Metanephros (tissue), 1 donor: ENCODE measurements around the gene C14orf119. TPM values are rescaled to one million over a fixed set of nuclear protein-coding genes. Genes with fewer than 3 reads are reported as not detected.

Experiments used
- total RNA-seq: library from RNA; depleted of rRNA; stranded (reverse); fragments of >200 nt; gene quantifications from one replicate; pipeline ENCODE4 v1.2.3, GENCODE V29; 2014

The C14orf119 gene
- total RNA-seq, result 28.4 TPM

GRCh38 chr14:23095196-23096108 is at the start of gene C14orf119:
TSS of gene C14orf119 (plus strand) at chr14:23095505. CDS start at chr14:23097659, 2,154 bp downstream.

GRCh38 chr14:23056956-23057756 is 38.1 kb upstream of the C14orf119 start, which contains the start of gene CDH24:
TSS of gene CDH24 (minus strand) at chr14:23057520. CDS start at chr14:23055733, 1,787 bp downstream.

GRCh38 chr14:23094666-23095195 is 574 bp upstream of the C14orf119 start, which contains the start of gene ACIN1:
TSS of gene ACIN1 (minus strand) at chr14:23095136. CDS start at chr14:23095112, 24 bp downstream.

GRCh38 chr14:23104591-23105347 is 9.5 kb downstream of the C14orf119 start, which contains the start of gene CIROP:
TSS of gene CIROP (minus strand) at chr14:23104989. CDS start at chr14:23104920, 69 bp downstream.

GRCh38 chr14:23118506-23119362 is 23.4 kb downstream of the C14orf119 start, which contains the start of gene CEBPE:
TSS of gene CEBPE (minus strand) at chr14:23119255. CDS start at chr14:23119091, 164 bp downstream.

Other genes with a start within 250 kb of the C14orf119 start
- gene LRP10, start 223.8 kb upstream of the C14orf119 start, total RNA-seq, result 57.5 TPM
- gene REM2, start 212.3 kb upstream of the C14orf119 start, total RNA-seq, result 0.41 TPM
- gene RBM23, start 176.4 kb upstream of the C14orf119 start, total RNA-seq, result 94.8 TPM
- gene PRMT5, start 166.1 kb upstream of the C14orf119 start, total RNA-seq, result 108 TPM
- gene HAUS4, start 138.4 kb upstream of the C14orf119 start, total RNA-seq, result 57.0 TPM
- 63.2 TPM for gene AJUBA, start 113.0 kb upstream of the C14orf119 start, total RNA-seq
- gene C14orf93, start 85.4 kb upstream of the C14orf119 start, total RNA-seq, result 16.8 TPM
- gene PSMB5, start 60.6 kb upstream of the C14orf119 start, total RNA-seq, result 126 TPM
- not detected for gene PSMB11, start 53.3 kb upstream of the C14orf119 start, total RNA-seq
- gene CDH24, start 38.0 kb upstream of the C14orf119 start, total RNA-seq, result 18.1 TPM
- 120 TPM for gene ACIN1, start 369 bp upstream of the C14orf119 start, total RNA-seq
- not detected for gene CIROP, start 9.5 kb downstream of the C14orf119 start, total RNA-seq
- 1.1 TPM for gene CEBPE, start 23.8 kb downstream of the C14orf119 start, total RNA-seq
- 50.2 TPM for gene SLC7A8, start 88.2 kb downstream of the C14orf119 start, total RNA-seq
- 0.18 TPM for gene RNF212B, start 142.4 kb downstream of the C14orf119 start, total RNA-seq
- gene HOMEZ, start 190.6 kb downstream of the C14orf119 start, total RNA-seq, result 8.9 TPM
- gene PPP1R3E, start 207.4 kb downstream of the C14orf119 start, total RNA-seq, result 10.8 TPM
- 33.3 TPM for gene BCL2L2, start 211.3 kb downstream of the C14orf119 start, total RNA-seq
- gene PABPN1, start 226.0 kb downstream of the C14orf119 start, total RNA-seq, result 87.1 TPM